Measurements from ENCODE around the gene CACNA1G. TPM values are rescaled to one million over a fixed set of nuclear protein-coding genes. Genes with fewer than 3 reads are reported as not detected.

CACNA1G gene
- total RNA-seq, 4 donors from 2014 or later: 0.15 to 0.94 (median 0.16) TPM; not detected in 1

DNA sequence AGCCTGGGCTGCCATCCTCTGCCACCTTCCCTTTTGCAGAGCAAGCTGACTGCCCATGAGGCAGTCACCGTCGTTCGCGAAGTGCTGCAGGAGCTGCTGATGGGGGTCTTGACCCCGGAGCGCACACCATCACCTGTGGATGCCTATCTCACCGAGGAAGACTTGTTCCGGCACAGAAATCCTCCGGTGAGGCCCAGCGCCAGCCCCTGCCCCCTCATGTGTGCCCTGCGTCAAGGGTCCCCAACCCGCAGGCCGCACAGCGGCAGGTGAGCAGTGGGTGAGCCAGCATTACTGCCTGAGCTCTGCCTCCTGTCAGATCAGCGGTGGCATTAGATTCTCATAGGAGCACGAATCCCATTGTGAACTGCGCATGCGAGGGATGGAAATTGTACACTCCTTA is 35.7 kb upstream of the CACNA1G start:
- no peak for ATAC-seq
- Histone ChIP-seq H3K27me3 (peaks cover 20% of the 10 kb centered on the region), H3K9me3 (no peaks in the 10 kb centered on the region), H3K4me3 (no peak overlapping the region), H3K36me3 (no peaks in the 10 kb centered on the region), H3K4me1 (no peaks in the 10 kb centered on the region), H3K27ac (no peak overlapping the region)
- WGBS, 2 donors (ENCODE audit: low coverage in 1 of 2): 80 to 82% methylated on average over 4 of the region's 18 CpGs
- no peak for TF ChIP-seq EP300 (IDR thresholded peaks at IDR 0.05)
- no peak for TF ChIP-seq POLR2AphosphoS5 (IDR thresholded peaks at IDR 0.05)
- TF ChIP-seq, protein P1, sequence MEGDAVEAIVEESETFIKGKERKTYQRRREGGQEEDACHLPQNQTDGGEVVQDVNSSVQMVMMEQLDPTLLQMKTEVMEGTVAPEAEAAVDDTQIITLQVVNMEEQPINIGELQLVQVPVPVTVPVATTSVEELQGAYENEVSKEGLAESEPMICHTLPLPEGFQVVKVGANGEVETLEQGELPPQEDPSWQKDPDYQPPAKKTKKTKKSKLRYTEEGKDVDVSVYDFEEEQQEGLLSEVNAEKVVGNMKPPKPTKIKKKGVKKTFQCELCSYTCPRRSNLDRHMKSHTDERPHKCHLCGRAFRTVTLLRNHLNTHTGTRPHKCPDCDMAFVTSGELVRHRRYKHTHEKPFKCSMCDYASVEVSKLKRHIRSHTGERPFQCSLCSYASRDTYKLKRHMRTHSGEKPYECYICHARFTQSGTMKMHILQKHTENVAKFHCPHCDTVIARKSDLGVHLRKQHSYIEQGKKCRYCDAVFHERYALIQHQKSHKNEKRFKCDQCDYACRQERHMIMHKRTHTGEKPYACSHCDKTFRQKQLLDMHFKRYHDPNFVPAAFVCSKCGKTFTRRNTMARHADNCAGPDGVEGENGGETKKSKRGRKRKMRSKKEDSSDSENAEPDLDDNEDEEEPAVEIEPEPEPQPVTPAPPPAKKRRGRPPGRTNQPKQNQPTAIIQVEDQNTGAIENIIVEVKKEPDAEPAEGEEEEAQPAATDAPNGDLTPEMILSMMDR (IDR thresholded peaks at IDR 0.05): no peak
- TF ChIP-seq POLR2A (IDR thresholded peaks at IDR 0.05): no peak

DNA sequence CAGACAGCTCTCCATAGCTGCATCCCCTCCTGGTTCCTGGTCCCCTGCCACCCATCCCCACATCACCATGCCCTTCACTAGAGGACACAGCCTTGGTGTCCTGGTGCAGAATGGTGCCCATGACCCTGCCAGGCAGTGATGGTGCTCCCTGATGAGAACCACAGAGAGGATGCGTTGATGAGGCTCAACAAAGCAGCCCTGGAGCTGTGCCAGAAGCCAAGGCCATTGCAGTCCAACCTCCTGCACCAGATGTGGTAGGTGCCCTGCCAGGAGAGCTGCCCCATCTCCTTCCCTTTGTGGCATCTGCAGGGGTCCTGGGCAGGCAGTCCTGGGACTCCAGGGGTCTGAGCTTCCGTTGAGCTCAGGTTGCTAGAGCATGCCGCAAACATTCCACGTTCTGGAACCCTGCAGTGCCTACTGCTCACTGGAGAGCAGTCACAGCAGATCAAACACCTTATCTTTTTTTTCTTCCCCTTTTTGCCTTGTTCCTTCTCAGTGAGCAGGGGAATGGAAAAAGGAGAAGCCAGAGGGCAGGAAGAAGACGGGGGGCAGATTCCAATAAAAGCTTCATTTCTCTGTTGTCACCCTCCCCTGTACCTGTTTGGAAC is 33.3 kb upstream of the CACNA1G start:
- TF ChIP-seq POLR2A (IDR thresholded peaks at IDR 0.05) (no peak), EP300 (IDR thresholded peaks at IDR 0.05) (no peak), POLR2AphosphoS5 (IDR thresholded peaks at IDR 0.05) (no peak)
- TF ChIP-seq, protein P1 (IDR thresholded peaks at IDR 0.05): no peak
- WGBS, 2 donors (ENCODE audit: low coverage in 1 of 2): 40% methylated on average over 2 of the region's 5 CpGs; no CpG with 5 or more reads in 1 of the 2 donors
- ATAC-seq: no peak
- Histone ChIP-seq H3K4me1 (peaks cover 0 to 4% (median 0%) of the 10 kb centered on the region in 3 donors), H3K9me3 (no peaks in the 10 kb centered on the region), H3K36me3 (no peaks in the 10 kb centered on the region), H3K27me3 (peaks cover 44% of the 10 kb centered on the region), H3K27ac (no peak overlapping the region), H3K4me3 (no peak overlapping the region)

DNA sequence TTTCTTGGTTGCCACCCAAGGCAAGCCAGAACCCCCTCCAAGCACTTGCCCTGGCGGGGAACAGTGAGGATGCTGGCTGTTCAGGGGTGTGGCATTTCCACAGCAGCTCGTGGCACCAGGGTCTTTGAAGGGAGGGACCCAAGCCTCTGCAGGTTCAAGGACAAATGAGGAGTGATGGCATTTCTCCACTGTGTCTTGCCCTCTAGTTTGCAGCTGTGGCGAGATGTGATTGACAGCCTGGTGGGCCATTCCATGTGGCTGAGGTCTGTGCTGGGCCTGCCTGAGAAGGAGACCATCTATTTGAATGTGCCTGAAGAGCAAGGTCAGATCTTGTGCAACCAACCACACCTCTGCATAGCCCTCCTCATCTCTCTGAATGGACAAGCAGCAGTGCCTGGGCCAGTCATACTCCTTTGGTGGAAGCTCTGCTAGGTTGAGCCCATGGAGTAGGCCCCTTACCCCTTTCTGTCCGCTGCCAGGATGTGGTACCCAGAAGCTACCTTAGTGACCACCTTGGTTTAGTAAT is 32.5 kb upstream of the CACNA1G start:
- ATAC-seq: no peak
- no peak overlapping the region for H3K27ac ChIP-seq
- H3K4me3 ChIP-seq: no peak overlapping the region
- H3K27me3 ChIP-seq: peaks cover 52% of the 10 kb centered on the region
- peaks cover 0 to 12% (median 0%) of the 10 kb centered on the region in 3 donors for H3K4me1 ChIP-seq
- H3K36me3 ChIP-seq: no peaks in the 10 kb centered on the region
- no CpG with 5 or more reads among the region's 4 CpGs for WGBS, 2 donors (ENCODE audit: low coverage in 1 of 2)
- TF ChIP-seq, protein P1 (IDR thresholded peaks at IDR 0.05): no peak
- TF ChIP-seq EP300 (IDR thresholded peaks at IDR 0.05) (no peak), POLR2AphosphoS5 (IDR thresholded peaks at IDR 0.05) (no peak), POLR2A (IDR thresholded peaks at IDR 0.05) (no peak)
- no peaks in the 10 kb centered on the region for H3K9me3 ChIP-seq

DNA sequence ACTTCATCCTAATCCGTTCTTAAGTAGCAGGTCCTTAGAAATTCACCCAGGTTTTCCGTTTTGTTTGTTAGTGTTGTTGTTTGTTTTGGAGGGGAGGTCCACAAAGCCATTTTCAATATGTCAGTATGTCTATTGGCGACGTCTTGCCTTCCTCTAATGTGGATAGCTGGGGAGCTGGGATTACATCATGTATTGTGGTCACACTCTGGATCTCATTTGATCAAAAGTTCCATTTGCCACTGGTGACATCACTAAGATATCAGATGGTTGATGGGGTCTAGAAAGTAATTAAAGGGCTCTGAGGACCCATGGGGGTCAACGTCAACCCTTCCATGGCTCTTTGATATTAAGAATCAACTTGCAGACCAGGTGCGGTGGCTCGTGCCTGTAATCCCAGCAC is 30.7 kb upstream of the CACNA1G start:
- Histone ChIP-seq H3K27ac (no peak overlapping the region), H3K27me3 (peaks cover 69% of the 10 kb centered on the region), H3K4me1 (peaks cover 0 to 28% (median 9%) of the 10 kb centered on the region in 3 donors), H3K36me3 (no peaks in the 10 kb centered on the region), H3K4me3 (no peak overlapping the region), H3K9me3 (no peaks in the 10 kb centered on the region)
- WGBS, 2 donors (ENCODE audit: low coverage in 1 of 2): 80 to 85% methylated on average over 7 of the region's 7 CpGs
- no peak for ATAC-seq
- TF ChIP-seq POLR2AphosphoS5 (IDR thresholded peaks at IDR 0.05): no peak

DNA sequence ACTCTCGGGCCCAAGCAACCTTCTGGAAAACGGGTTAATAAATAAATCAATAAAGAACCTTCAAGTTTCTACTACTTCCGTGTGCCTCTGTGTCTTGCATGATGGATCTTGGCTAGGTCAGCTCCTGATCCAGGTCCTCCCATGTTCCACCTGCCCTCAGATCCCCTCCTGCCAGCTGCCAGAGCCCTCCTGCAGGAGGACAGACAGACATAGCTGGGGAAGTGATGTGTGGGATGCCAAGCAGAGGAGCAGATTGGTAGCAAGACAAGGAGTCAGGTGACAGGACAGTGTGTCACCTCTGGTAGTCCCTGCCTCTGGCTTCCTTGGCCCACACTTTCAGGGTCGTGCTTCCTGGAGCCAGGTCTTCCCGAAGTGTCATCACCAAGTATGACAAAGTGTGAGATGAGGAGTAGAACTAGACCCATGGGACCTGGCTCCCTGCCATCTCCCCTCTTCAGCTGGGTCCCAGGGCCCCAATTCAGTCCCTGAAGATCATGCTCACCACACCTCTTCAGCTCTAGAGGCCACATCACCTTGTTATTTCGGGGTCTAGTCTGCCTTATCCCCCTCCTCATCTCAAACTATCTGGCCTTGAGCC is 29.0 kb upstream of the CACNA1G start:
- 44 to 64% methylated on average over 4 to 5 of the region's 6 CpGs for WGBS, 2 donors (ENCODE audit: low coverage in 1 of 2)
- no peak for TF ChIP-seq POLR2A (IDR thresholded peaks at IDR 0.05)
- TF ChIP-seq EP300 (IDR thresholded peaks at IDR 0.05): no peak
- TF ChIP-seq, protein P1 (IDR thresholded peaks at IDR 0.05): no peak
- no peak for TF ChIP-seq POLR2AphosphoS5 (IDR thresholded peaks at IDR 0.05)
- Histone ChIP-seq H3K4me1 (peaks cover 0 to 28% (median 9%) of the 10 kb centered on the region in 3 donors), H3K27me3 (peaks cover 70% of the 10 kb centered on the region), H3K27ac (no peak overlapping the region), H3K36me3 (no peaks in the 10 kb centered on the region), H3K4me3 (no peak overlapping the region), H3K9me3 (no peaks in the 10 kb centered on the region)
- no peak for ATAC-seq

All from gastroesophageal sphincter (tissue), 4 donors.